HTERT RPE-1 (cell line): ENCODE measurements around the gene GPD2.

Source experiments
- in situ Hi-C: fragments of 300-500 bp; cut with MboI; formaldehyde crosslinking; loops from 4 replicates; pipeline ENCODE4 v1.14.3; 2020; ENCODE audit warnings: low sequenced_read_pairs

The GPD2 gene

GRCh38 chr2:156435718-156436496 is at the start of gene GPD2:
GPD2 (plus strand) TSS chr2:156436379; CDS start chr2:156476106, 39,727 bp downstream.
- in situ Hi-C loops: no loop called here

DNA sequence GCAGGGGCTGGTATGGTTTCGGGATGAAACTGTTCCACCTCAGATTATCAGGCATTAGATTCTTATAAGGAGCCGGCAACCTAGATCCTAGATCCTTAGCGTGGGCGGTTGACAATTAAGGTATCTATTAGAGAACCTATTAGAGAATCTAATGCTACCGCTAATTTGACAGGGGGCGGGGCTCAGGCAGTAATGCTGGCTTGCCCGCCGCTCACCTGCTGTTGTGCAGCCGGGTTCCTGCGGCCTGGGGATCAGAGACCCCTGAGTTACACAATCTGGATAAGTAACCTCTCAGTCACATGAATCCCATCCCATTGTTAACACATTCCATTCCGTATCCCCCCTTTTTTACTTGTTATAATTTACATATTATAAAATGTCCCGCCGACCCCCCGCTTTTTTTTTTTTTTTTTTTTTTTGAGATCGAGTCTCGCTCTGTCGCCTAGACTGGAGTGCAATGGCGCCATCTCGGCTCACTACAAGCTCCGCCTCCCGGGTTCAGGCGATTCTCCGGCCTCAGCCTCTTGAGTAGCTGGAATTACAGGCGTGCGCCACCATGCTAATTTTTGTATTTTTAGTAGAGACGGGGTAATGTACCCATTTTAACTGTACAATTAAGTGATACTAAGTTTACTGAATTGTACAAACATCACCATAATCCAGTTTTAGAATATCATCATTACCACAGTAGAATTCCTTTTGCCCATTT is 42.0 kb upstream of the GPD2 start:
- in situ Hi-C loops: no loop called here

DNA sequence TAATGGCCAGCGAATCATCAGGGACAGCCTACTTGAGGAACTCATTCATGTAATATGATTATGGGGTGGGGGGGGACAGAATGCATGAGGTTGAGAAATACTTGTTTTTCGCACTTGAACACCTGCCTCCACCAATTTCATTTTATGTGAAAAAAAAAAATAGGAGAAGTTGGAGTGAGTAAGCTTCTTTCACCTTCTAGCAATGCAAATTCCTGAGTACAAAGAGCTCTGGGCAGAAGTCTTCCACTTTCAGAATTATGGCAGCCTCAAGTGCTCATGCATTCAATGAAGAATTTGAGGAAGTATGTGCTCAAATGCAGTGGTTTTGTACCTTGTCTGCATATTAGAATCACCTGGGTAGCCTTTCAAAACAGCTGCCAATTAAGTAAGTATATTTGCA is 40.1 kb upstream of the GPD2 start:
- in situ Hi-C loops: no loop called here

DNA sequence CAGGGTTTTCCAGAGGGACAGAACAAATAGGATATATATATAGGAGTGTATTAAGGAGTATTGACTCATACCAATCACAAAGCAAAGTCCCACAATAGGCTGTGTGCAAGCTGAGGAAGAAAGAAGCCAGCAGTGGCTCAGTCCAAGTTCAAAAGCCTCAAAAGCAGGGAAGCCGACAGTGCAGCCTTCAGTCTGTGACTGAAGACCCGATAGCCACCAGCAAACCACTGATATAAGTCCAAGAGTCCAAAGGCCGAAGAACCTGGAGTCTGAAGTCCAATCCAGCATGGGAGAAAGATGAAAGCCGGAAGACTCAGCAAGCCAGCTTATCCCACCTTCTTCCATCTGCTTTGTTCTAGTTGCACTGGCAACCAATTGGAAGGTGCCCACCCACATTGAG is 39.0 kb upstream of the GPD2 start:
- in situ Hi-C loops: no loop called here

- in situ Hi-C loops: no loop called here
Measured at GRCh38 chr2:156398176-156398575, 38.0 kb upstream of the GPD2 start.

GRCh38 chr2:156399224-156399949 is 36.8 kb upstream of the GPD2 start:
- in situ Hi-C loops: no loop called here

- in situ Hi-C loops: no loop called here
Measured at GRCh38 chr2:156399950-156400705, 36.1 kb upstream of the GPD2 start.

DNA sequence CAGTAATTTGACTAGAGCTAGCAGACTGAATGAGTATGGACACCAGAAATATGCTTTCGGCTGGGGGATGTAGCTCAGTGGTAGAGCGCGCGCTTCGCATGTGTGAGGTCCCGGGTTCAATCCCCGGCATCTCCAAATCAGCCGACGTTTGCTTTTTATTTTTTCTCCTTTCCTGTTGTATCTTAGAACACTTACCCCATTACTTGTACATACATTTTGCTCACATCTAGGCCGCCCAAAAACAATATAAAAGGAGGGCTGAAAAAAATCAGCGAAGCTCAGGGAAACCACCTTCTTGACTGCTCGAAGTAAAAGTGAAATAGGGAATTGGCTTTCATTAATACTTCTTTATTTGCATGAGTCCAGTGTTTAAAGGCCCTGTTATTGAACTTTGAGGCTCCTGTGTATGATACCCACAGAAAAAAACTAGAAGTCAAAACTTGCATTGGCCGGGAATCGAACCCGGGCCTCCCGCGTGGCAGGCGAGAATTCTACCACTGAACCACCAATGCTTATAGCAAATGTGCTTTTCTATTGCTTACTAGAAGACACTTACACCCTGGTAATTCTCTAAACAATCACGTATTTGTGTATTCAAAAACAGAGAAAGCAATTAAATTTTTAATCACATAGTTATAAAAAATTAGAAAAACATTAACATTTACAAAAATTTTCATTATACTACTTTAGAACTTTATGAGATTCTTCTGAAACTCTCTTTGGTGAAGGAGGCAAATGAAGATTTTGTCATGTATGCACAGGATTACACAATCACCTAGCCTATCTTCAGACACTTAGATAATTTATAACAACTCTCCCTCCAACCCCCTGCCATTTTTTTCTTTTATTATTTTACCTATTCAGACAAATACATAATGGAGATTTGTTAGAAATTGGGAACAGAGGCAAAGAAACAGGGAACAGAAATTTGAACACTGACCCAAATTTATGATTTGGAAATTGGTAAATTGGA is 35.2 kb upstream of the GPD2 start:
- in situ Hi-C loops: no loop called here

GRCh38 chr2:156401861-156402260 is 34.3 kb upstream of the GPD2 start:
- in situ Hi-C loops: no loop called here

- in situ Hi-C loops: no loop called here
Measured at GRCh38 chr2:156405586-156405985, 30.6 kb upstream of the GPD2 start.

GRCh38 chr2:156411835-156412234 is 24.3 kb upstream of the GPD2 start:
- in situ Hi-C loops: no loop called here

DNA sequence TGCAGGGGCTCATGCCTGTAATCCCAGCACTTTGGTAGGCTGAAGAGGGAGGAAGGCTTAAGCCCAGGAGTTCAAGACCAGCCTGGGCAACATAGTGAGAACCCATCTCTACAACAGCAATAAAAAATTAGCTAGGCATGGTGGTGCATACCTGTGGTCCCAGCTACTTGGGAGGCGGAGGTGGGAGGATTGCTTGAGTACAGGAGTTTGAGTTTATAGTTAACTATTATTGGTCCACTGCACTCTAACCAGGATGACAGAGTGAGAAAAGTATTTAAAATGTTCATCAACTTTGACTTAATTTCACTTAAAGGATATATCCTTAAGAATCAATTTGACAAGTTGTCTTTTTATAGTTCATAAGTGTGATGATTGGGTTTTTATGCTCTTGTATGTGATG is 14.3 kb upstream of the GPD2 start:
- in situ Hi-C loops: no loop called here

DNA sequence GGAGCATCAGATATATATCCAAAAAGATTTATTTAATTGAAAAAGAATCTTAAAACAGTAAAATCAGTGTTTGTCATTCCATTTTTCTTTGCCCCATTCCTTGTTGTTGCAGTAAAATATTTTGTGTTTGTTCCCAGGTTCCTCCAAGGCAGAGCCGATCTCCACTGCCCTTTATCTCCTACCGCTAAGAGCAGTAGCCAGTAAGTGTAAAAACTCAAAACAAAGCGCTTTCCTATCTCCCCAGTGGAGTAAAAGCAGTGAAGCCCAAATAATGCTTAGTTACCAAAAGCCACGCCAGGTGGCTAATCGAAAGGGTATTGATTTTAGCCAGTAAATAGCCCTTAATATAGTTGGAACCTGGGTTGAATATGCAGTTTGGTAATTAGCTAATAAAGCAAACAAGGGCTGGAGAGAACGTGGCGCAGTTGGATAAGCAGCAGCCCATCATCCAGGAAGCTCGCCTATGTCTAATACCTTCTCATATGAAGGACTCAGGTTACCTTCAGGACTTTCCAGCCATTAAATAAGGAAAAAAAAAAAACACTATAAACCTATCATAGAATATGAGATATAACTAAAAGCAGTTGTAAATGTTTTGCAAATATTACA is 12.4 kb upstream of the GPD2 start:
- in situ Hi-C loops: no loop called here

DNA sequence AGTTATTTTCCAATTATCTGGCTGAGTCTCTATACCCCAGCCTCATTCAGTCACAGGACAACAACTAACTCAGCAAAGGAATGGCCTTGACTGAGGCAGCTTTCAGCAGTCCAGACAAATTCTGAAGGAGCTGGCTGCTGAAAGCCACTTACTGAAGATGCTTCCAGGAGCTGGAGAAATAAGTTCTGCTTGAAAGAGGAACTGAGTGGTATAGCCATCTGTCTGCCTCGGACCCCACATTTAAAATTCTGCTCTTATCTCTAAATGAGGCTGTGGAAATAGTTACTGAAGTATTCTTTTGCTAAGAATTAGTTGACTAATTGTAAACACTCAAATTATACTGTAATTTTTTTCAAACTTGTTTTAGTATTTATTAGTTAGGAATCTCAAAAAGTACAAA is 9.1 kb upstream of the GPD2 start:
- in situ Hi-C loops: no loop called here

DNA sequence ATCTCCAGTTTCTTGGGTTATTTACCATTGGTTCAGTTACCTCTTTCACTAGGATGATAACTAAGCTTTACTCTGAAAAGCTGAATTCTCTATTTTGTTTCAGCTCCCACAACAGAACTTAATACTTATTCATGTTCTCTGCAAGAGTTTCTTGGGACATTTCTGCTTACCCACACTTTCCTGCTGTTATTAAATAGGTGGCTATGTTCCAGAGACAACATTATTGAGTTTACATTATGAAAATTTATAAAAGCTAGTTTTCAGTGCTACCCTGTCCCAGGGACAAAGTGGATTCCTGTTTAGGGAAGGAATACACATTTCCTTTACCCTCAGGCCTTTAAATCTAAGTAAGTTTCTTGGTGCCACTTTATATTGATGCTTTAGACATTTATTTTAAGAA is 7.0 kb upstream of the GPD2 start:
- in situ Hi-C loops: no loop called here

GRCh38 chr2:156430236-156430979 is 5.8 kb upstream of the GPD2 start:
- in situ Hi-C loops: no loop called here

DNA sequence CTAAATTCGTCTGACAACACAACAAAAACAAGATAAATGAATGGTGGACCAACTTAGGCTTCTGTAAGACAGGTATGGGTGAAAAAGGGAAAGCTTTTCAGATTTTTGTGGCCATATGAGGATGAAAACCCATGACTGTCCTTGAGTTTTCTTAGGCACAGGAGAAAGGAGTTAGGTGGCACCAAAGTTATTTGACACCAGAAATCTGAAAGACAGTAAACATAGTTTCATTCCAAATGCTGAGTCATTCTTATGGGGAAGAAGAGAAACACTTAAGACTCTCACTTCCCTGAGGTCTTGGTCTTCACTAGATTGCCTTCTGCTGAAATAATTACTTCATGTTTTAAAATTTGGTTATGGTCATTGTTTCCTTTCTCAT is 5.2 kb upstream of the GPD2 start:
- in situ Hi-C loops: no loop called here

- in situ Hi-C loops: no loop called here
Measured at GRCh38 chr2:156434461-156435291, 1.5 kb upstream of the GPD2 start.
